HUES64 (cell line): Measurements from ENCODE around the gene TSPAN11.
A peak's percentile ranks its signal among the peaks of the same experiment; 100 is the strongest.

ENCODE experiments used
- H3K27ac ChIP-seq: 2 replicates; pipeline ENCODE4 v1.7.0; 2013; ENCODE audit warnings: low read depth, low read length, inconsistent platforms
- H3K27me3 ChIP-seq: 2 replicates; pipeline ENCODE4 v1.6.1; 2013; ENCODE audit warnings: mild to moderate bottlenecking, low read length; ENCODE audit not compliant: insufficient read depth
- H3K36me3 ChIP-seq: 2 replicates; pipeline ENCODE4 v1.6.1; 2013; ENCODE audit warnings: mild to moderate bottlenecking, low read length; ENCODE audit not compliant: insufficient read depth
- H3K4me1 ChIP-seq: 2 replicates; pipeline ENCODE4 v1.6.1; 2013; ENCODE audit warnings: mild to moderate bottlenecking, low read length, moderate library complexity; ENCODE audit not compliant: insufficient read depth
- H3K4me3 ChIP-seq: 2 replicates; pipeline ENCODE4 v1.5.1; 2013; ENCODE audit warnings: mild to moderate bottlenecking, low read length, moderate library complexity
- H3K9ac ChIP-seq: 2 replicates; pipeline ENCODE4 v1.6.1; 2013; ENCODE audit warnings: mild to moderate bottlenecking, low read depth, low read length
- H3K9me3 ChIP-seq: 2 replicates; pipeline ENCODE4 v1.6.1; 2013; ENCODE audit warnings: low read depth, low read length; ENCODE audit not compliant: insufficient read depth
- WGBS: fragments of 150-250, 120-280 bp; methylation state at CpG from one replicate; pipeline ENCODE4 v1.1.7; 2013; ENCODE audit warnings: missing lambda C conversion rate; 5-methylcytosine and 5-hydroxymethylcytosine counted together

The TSPAN11 gene

DNA sequence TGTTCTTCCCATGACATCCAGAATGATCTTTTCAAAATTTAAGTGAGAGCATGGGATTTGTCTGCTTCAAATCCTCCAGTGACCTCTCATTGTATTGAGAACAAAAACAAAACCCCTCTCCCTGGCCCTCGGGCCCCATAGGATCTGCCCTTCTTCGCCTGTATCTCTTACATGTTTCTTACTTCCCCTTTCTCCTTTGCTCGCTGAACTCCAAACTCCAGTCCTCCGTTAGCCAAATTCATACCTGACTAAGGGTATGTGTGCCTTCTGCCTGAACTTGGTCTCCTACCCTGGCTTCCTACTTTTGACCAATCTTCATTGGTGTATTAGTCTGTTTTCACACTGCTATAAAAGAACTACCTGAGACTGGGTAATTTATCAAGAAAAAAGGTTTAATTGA is 13.2 kb upstream of the TSPAN11 start:
- Histone ChIP-seq H3K4me1 (peaks cover 17% of the 10 kb centered on the region), H3K27ac (no peak overlapping the region), H3K4me3 (no peak overlapping the region), H3K9me3 (no peaks in the 10 kb centered on the region), H3K36me3 (no peaks in the 10 kb centered on the region), H3K27me3 (no peaks in the 10 kb centered on the region), H3K9ac (no peak overlapping the region)
- 70% methylated on average over 4 of the region's 4 CpGs for WGBS

DNA sequence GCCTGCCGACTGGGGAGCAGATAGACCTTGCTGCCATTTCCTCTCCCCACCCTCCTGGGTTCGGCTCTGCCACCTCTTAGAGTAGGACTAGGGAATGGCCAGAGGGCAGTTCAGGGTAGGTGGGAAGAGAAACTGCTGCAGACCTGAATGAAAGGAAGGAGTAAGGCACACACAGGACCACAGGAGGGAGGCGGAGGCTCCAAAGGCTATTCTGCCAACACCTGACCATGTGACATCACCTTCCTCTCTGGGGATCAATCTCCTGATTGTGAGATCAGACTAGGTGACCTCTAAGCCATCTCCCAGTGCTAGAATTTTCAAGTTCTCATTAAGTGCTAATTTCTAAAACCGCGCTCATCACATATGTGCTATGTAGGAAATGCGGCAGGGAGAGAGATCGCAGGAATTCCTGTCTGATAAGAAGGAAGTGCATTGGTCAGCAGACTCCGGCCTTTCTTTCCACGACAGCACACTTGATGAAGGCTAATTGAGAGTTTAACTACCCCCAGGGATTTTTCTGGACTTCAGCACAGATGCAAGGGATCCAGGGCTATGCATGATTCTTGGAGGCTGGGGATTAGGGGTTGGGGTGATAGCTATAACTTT is 11.5 kb upstream of the TSPAN11 start:
- no peaks in the 10 kb centered on the region for H3K36me3 ChIP-seq
- H3K9ac ChIP-seq: no peak overlapping the region
- no peak overlapping the region for H3K4me3 ChIP-seq
- peaks cover 9% of the 10 kb centered on the region; the same call in 1 of the 2 replicates for H3K4me1 ChIP-seq
- 86% methylated on average over 9 of the region's 9 CpGs for WGBS
- no peaks in the 10 kb centered on the region for H3K9me3 ChIP-seq
- H3K27me3 ChIP-seq: no peaks in the 10 kb centered on the region
- no peak overlapping the region for H3K27ac ChIP-seq

DNA sequence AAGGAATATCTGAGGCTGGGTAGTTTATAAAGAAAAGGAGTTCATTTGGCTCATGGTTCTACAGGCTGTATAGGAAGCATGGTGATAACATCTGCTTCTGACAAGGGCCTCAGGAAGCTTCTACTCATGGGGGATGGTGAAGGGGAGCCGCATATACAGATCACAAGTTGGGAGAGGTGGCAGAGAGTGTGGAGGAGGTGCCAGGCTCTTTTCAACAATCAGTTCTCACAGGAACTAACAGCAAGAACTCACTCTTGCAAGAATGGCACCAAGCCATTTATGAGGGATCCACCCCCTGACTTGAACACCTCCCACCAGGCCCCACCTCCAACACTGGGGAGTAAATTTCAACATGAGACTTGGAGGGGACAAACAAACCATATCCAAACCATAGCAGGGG is 3.5 kb upstream of the TSPAN11 start:
- Histone ChIP-seq H3K27me3 (peaks cover 38% of the 10 kb centered on the region), H3K27ac (no peak overlapping the region), H3K9ac (no peak overlapping the region), H3K36me3 (no peaks in the 10 kb centered on the region), H3K4me3 (no peak overlapping the region), H3K4me1 (peaks cover 8% of the 10 kb centered on the region; the same call in 1 of the 2 replicates), H3K9me3 (no peaks in the 10 kb centered on the region)
- 87% methylated on average over 1 of the region's 1 CpG for WGBS

DNA sequence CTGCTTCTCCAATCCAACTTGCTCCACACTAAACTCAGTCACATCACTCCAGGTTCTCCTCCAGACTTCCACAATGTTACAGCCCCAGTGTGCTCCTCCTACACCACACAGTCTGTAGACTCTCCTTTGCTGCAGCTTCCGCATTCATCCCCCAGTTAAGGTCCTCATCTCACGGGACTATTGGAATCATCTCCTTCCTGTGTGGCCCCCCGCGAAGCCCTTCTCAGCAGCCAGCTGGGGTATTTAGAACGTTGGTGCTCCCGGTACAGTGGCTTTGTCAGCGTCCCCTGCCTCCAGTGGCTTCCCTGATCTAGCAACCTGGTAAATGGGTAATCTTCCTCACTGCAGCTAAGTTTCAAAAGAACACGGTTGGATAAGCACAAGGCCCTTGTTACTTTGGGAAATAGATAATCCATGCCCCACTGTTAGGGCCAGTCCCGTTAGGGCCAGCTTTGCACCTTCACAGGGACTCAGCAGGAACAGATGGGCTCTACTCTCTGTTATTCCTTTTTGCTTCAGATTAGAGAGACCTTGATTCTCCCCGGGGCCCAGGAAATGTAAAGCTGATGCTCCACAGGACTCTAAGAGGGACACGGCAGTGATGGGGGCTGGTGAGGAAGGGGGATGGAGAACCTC is 823 bp upstream of the TSPAN11 start:
- H3K27me3 ChIP-seq: peaks cover 46% of the 10 kb centered on the region
- H3K27ac ChIP-seq: no peak overlapping the region
- H3K36me3 ChIP-seq: no peaks in the 10 kb centered on the region
- no peaks in the 10 kb centered on the region for H3K9me3 ChIP-seq
- H3K4me1 ChIP-seq: peaks cover 8% of the 10 kb centered on the region; the same call in 1 of the 2 replicates
- H3K4me3 ChIP-seq: peak overlapping the region; percentile 60
- peak overlapping the region; percentile 79 for H3K9ac ChIP-seq
- WGBS: 39% methylated on average over 10 of the region's 11 CpGs

DNA sequence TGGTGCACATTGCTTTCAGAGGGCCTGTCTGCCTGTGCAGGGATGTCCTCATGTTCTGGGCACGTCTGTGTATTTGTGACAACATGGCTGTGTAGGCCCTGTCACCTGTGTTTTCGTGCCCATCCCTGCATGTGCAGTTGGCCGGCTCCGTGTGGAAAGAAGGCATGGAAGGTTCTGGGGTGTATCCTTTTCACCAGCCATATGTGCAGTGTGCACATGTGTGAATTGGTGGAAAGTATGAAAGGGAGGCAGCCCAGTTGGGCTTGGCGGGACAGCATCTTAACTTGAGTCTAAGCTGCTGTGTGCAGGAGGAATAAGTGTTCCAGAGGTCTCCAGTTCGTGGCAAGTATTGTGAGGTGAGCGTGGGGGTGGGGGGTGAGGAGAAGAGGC is 669 bp downstream of the TSPAN11 start:
- 87% methylated on average over 7 of the region's 7 CpGs for WGBS
- Histone ChIP-seq H3K4me1 (peaks cover 8% of the 10 kb centered on the region; the same call in 1 of the 2 replicates), H3K9me3 (no peaks in the 10 kb centered on the region), H3K4me3 (peak overlapping the region; percentile 60), H3K9ac (peak overlapping the region; percentile 79), H3K36me3 (no peaks in the 10 kb centered on the region), H3K27ac (no peak overlapping the region), H3K27me3 (peaks cover 46% of the 10 kb centered on the region)

DNA sequence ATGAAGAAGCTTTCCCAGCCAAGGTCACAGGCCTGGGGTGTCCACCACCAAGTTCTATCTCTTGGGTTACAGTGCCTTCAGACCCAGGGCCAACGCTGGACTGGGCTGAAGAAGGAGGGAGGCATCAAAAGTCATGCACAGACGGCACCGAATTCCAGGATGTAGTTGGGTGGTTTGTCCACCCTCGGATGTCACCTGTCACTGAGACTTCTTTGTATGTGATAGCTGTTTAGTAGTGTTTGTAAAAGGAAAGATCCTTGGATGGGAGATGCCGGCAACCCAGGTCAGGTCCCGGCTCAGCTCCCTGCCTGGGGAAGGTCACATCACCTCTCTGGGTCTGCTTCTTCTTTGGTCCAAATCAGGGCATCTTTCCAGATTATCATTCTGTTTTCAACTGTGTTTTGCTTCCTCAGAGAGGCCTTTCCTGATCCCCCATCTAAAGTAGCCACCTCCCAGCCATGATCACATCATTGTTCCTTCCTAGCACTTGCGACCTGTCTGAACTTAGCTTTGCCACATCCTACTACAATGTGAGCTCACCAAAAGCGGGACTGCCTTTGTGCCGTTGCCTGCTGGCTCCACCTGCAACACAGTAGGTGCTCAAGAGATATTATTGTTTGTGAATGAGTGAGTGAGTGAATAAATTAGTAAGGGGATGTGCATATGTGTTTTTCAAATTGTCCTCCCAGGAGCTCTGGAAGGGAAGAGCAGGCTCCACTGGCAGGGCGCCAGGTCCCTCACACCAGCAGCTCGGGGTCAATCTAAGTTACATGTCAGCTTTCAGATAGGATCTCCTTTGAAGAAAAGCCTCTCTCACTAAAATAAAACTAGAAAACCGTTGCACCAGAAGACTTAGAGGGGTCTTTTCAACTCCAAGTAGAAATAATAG is 2.1 kb downstream of the TSPAN11 start:
- H3K36me3 ChIP-seq: no peaks in the 10 kb centered on the region
- no peak overlapping the region for H3K27ac ChIP-seq
- H3K4me1 ChIP-seq: peaks cover 8% of the 10 kb centered on the region; the same call in 1 of the 2 replicates
- no peak overlapping the region for H3K9ac ChIP-seq
- H3K27me3 ChIP-seq: peaks cover 46% of the 10 kb centered on the region
- H3K4me3 ChIP-seq: no peak overlapping the region
- H3K9me3 ChIP-seq: no peaks in the 10 kb centered on the region
- 85% methylated on average over 12 of the region's 12 CpGs for WGBS

DNA sequence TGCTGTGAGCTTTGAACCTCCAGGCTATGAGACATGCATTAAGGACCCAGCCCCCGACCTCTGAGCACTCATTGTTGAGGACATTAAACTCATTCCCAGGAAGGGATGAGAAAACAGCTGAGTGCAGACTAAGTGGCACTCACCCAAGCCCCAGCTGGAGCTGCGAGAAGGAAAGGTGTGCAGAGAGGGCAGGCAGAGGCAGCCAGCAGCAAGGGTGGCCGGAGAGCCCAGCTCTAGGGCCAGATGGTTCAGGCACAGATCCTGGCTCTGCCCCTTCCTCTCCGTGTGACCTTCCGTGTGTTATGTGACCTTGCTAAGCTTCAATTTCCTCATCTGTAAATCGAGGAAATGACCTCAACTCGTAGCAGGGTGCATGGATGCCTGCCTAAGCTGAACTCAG is 3.7 kb downstream of the TSPAN11 start:
- Histone ChIP-seq H3K4me3 (no peak overlapping the region), H3K36me3 (no peaks in the 10 kb centered on the region), H3K9me3 (peaks cover 5% of the 10 kb centered on the region; the same call in 1 of the 2 replicates), H3K9ac (no peak overlapping the region), H3K27me3 (peaks cover 36% of the 10 kb centered on the region), H3K4me1 (peaks cover 8% of the 10 kb centered on the region; the same call in 1 of the 2 replicates), H3K27ac (no peak overlapping the region)
- 90% methylated on average over 7 of the region's 7 CpGs for WGBS

DNA sequence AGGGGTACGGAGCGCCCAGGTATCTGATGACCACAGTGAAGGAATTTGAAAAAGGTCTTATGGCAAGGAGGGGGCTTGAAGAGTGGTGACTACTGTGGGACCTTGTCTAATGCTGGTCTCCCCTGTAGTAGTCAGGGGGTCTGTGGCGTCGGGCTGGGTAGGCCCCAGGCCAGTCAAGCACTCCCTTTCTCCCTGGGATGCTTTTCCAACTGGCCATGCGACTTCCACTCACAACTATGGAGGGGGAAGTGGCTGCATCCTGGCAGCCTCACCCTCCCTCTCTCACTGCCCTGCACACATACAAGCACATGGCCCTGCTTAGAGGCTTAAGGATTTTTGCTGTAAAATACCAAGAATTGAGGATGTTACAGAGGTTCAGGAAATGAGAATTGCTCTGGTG is 4.1 kb downstream of the TSPAN11 start:
- WGBS: 87% methylated on average over 5 of the region's 5 CpGs

DNA sequence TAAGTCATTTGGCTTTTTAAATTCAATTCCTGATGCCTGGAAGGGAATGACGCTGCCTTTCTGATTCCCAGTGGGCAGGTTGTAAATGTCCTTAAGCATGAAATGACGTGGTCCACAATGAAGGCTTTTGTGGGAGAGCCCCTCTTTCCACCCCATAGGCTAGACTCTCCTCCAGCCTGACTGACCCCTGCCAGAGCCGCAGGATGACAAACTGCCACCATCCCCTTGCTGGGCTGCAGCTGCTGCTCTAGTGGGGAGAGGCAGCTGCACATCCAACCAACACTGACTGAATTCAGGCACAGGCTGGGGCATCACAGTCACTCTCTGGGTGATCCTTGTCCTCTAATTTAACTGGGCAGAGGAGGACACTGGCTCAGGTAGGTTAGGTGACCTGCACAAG is 6.3 kb downstream of the TSPAN11 start:
- H3K4me3 ChIP-seq: no peak overlapping the region
- no peaks in the 10 kb centered on the region for H3K4me1 ChIP-seq
- 96% methylated on average over 3 of the region's 3 CpGs for WGBS
- H3K27me3 ChIP-seq: peaks cover 10% of the 10 kb centered on the region
- H3K36me3 ChIP-seq: no peaks in the 10 kb centered on the region
- no peak overlapping the region for H3K27ac ChIP-seq
- H3K9me3 ChIP-seq: peaks cover 5% of the 10 kb centered on the region; the same call in 1 of the 2 replicates
- H3K9ac ChIP-seq: no peak overlapping the region

More for the DNA sequence above, 4.1 kb downstream of the TSPAN11 start:
- H3K36me3 ChIP-seq: no peaks in the 10 kb centered on the region
- H3K9ac ChIP-seq: no peak overlapping the region
- H3K9me3 ChIP-seq: peaks cover 5% of the 10 kb centered on the region; the same call in 1 of the 2 replicates
- no peak overlapping the region for H3K4me3 ChIP-seq
- H3K27me3 ChIP-seq: peaks cover 32% of the 10 kb centered on the region
- H3K4me1 ChIP-seq: peaks cover 4% of the 10 kb centered on the region; the same call in 1 of the 2 replicates
- H3K27ac ChIP-seq: no peak overlapping the region

DNA sequence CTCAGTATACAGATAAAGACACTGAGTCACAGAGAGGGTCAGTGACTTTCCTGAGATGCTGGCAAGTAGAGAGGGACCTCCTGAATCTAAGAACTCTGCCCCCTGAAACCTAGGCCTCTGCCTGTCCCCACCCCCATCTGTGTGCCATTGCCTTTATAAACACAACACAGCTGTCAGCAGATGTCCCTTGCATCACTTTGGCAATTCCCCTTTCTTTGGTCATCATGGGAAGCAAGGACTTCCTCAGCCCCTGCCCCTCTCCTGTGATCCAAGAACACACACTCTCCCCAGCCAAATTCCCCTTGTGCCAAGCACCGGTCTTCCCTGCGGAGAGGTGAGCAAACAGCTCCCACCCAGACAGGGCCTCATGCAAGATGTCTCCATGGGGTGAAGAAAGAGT is 8.3 kb downstream of the TSPAN11 start:
- H3K27ac ChIP-seq: no peak overlapping the region
- H3K4me3 ChIP-seq: no peak overlapping the region
- no peaks in the 10 kb centered on the region for H3K4me1 ChIP-seq
- H3K36me3 ChIP-seq: no peaks in the 10 kb centered on the region
- WGBS: 100% methylated on average over 2 of the region's 2 CpGs
- H3K9ac ChIP-seq: no peak overlapping the region
- peaks cover 5% of the 10 kb centered on the region; the same call in 1 of the 2 replicates for H3K9me3 ChIP-seq
- H3K27me3 ChIP-seq: no peaks in the 10 kb centered on the region

DNA sequence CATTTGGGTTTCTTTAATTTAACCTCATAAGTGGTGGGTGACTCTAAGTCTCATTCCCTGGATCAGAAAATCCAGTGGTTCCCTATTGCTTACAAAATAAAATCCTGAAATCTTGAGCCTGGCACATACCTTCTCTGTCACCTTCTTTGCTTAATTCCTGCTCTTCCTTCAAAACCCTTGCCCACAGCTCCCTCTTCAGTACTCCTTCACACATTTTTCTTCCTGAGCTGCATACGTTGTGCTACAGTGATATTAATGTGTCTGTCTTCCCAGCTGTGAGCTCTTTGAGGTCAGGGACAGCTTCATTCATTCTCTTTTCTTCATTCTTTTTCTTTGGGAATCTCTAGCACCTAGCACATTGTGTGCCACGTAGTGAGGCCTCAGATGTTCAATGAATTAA is 9.5 kb downstream of the TSPAN11 start:
- Histone ChIP-seq H3K27me3 (no peaks in the 10 kb centered on the region), H3K36me3 (no peaks in the 10 kb centered on the region), H3K4me1 (no peaks in the 10 kb centered on the region), H3K4me3 (no peak overlapping the region), H3K9me3 (peaks cover 5% of the 10 kb centered on the region; the same call in 1 of the 2 replicates), H3K27ac (no peak overlapping the region), H3K9ac (no peak overlapping the region)
- WGBS: 89% methylated on average over 1 of the region's 2 CpGs
